Sigmoid colon (tissue), 4 donors: ENCODE data around the gene LAMA3.

Source experiments
- CTCF ChIP-seq, 4 experiments: fragments of 450-650 bp in 3 of 4; fragments of 200-600 bp in 1 of 4; IDR thresholded peaks; one replicate each; pipeline ENCODE4 v1.5.1; 2016 to 2019; ENCODE audit warnings: antibody characterized with exemption in 4 of 4, mild to moderate bottlenecking in 3 of 4, moderate library complexity in 2 of 4
- EP300 ChIP-seq, 4 donors: sonication (generic); formaldehyde crosslinking; IDR thresholded peaks; one replicate each; pipeline ENCODE4 v1.6.1; 2017; ENCODE audit warnings: antibody characterized with exemption in 4 of 4
- POLR2AphosphoS5 ChIP-seq, 4 donors: sonication (generic); formaldehyde crosslinking; IDR thresholded peaks; one replicate each; pipeline ENCODE4 v1.6.1; 2017; ENCODE audit warnings: antibody characterized with exemption in 4 of 4

GRCh38 chr18:23799540-23799939 is 110.3 kb downstream of the LAMA3 start:
- TF ChIP-seq CTCF (IDR thresholded peaks at IDR 0.05) (no peak), EP300 (IDR thresholded peaks at IDR 0.05) (no peak), POLR2AphosphoS5 (IDR thresholded peaks at IDR 0.05) (no peak)
